ENCODE measurements around the gene NT5DC4. TPM values are rescaled to one million over a fixed set of nuclear protein-coding genes. Genes with fewer than 3 reads are reported as not detected.

The NT5DC4 gene
- total RNA-seq, 1 donor from 2014 or later, result not detected

GRCh38 chr2:112768432-112768831 is 47.6 kb downstream of the NT5DC4 start:
- DNase-seq (ENCODE audit: extremely low spot score, unreplicated experiment), result no peak
- no peaks in the 10 kb centered on the region for H3K36me3 Mint-ChIP-seq
- H3K4me1 Mint-ChIP-seq (ENCODE audit: unreplicated experiment), result peaks cover 13% of the 10 kb centered on the region
- no peaks in the 10 kb centered on the region for H3K9me3 Mint-ChIP-seq
- H3K27me3 Mint-ChIP-seq, result no peaks in the 10 kb centered on the region
- H3K4me3 Mint-ChIP-seq, result no peak overlapping the region
- no peak overlapping the region for H3K27ac Mint-ChIP-seq
- TF ChIP-seq CTCF (conservative IDR thresholded peaks at IDR 0.05), result peak; percentile 32

GRCh38 chr2:112772322-112772721 is 51.5 kb downstream of the NT5DC4 start:
- no peak for DNase-seq (ENCODE audit: extremely low spot score, unreplicated experiment)
- Mint-ChIP-seq H3K36me3 (no peaks in the 10 kb centered on the region), H3K27me3 (no peaks in the 10 kb centered on the region), H3K9me3 (no peaks in the 10 kb centered on the region), H3K4me1 (ENCODE audit: unreplicated experiment) (peaks cover 17% of the 10 kb centered on the region), H3K4me3 (no peak overlapping the region), H3K27ac (no peak overlapping the region)
- no peak for TF ChIP-seq CTCF (conservative IDR thresholded peaks at IDR 0.05)

GRCh38 chr2:112772911-112773475 is 52.2 kb downstream of the NT5DC4 start:
- no peak overlapping the region for H3K4me3 Mint-ChIP-seq
- H3K27me3 Mint-ChIP-seq, result no peaks in the 10 kb centered on the region
- no peak for TF ChIP-seq CTCF (conservative IDR thresholded peaks at IDR 0.05)
- H3K36me3 Mint-ChIP-seq, result no peaks in the 10 kb centered on the region
- peaks cover 15% of the 10 kb centered on the region for H3K4me1 Mint-ChIP-seq (ENCODE audit: unreplicated experiment)
- H3K9me3 Mint-ChIP-seq, result no peaks in the 10 kb centered on the region
- no peak overlapping the region for H3K27ac Mint-ChIP-seq
- no peak for DNase-seq (ENCODE audit: extremely low spot score, unreplicated experiment)

GRCh38 chr2:112773556-112773955 is 52.7 kb downstream of the NT5DC4 start:
- Mint-ChIP-seq H3K4me1 (ENCODE audit: unreplicated experiment) (peaks cover 15% of the 10 kb centered on the region), H3K4me3 (no peak overlapping the region), H3K36me3 (no peaks in the 10 kb centered on the region), H3K27ac (no peak overlapping the region), H3K27me3 (no peaks in the 10 kb centered on the region), H3K9me3 (no peaks in the 10 kb centered on the region)
- no peak for TF ChIP-seq CTCF (conservative IDR thresholded peaks at IDR 0.05)
- DNase-seq (ENCODE audit: extremely low spot score, unreplicated experiment), result no peak

GRCh38 chr2:112774536-112775285 is 53.9 kb downstream of the NT5DC4 start:
- H3K27me3 Mint-ChIP-seq, result no peaks in the 10 kb centered on the region
- H3K4me1 Mint-ChIP-seq (ENCODE audit: unreplicated experiment), result peaks cover 15% of the 10 kb centered on the region
- H3K36me3 Mint-ChIP-seq, result no peaks in the 10 kb centered on the region
- no peak for DNase-seq (ENCODE audit: extremely low spot score, unreplicated experiment)
- no peaks in the 10 kb centered on the region for H3K9me3 Mint-ChIP-seq
- TF ChIP-seq CTCF (conservative IDR thresholded peaks at IDR 0.05), result no peak
- no peak overlapping the region for H3K27ac Mint-ChIP-seq
- H3K4me3 Mint-ChIP-seq, result no peak overlapping the region
